22Rv1 (cell line): Measurements from ENCODE around the gene NT5E.

Experiments used
- H3K27ac ChIP-seq: fragments of 450-650 bp; 2 replicates; pipeline ENCODE4 v1.5.1; 2017
- CTCF ChIP-seq: fragments of 450-650 bp; IDR thresholded peaks from 2 replicates; pipeline ENCODE4 v1.5.1; 2017; ENCODE audit warnings: mild to moderate bottlenecking
- ZFX ChIP-seq: fragments of 450-650 bp; IDR thresholded peaks from 2 replicates; pipeline ENCODE4 v1.6.1; 2017; ENCODE audit warnings: antibody characterized with exemption, borderline replicate concordance

NT5E gene

GRCh38 chr6:85468326-85468725 is 18.4 kb downstream of the NT5E start:
- H3K27ac ChIP-seq = no peak overlapping the region
- TF ChIP-seq ZFX = no peak
- TF ChIP-seq CTCF = no peak

- TF ChIP-seq ZFX = no peak
- TF ChIP-seq CTCF = no peak
- no peak overlapping the region for H3K27ac ChIP-seq
These were observed 19.6 kb downstream of the NT5E start for GRCh38 chr6:85469276-85470022.

- TF ChIP-seq CTCF = no peak
- no peak for TF ChIP-seq ZFX
- H3K27ac ChIP-seq = no peak overlapping the region
These were observed 20.1 kb downstream of the NT5E start for GRCh38 chr6:85470023-85470410.

- no peak for TF ChIP-seq CTCF
- TF ChIP-seq ZFX = no peak
- H3K27ac ChIP-seq = no peak overlapping the region
These were observed 22.9 kb downstream of the NT5E start for GRCh38 chr6:85472744-85473143.

GRCh38 chr6:85473748-85474147 is 23.9 kb downstream of the NT5E start:
- no peak for TF ChIP-seq CTCF
- TF ChIP-seq ZFX = no peak
- H3K27ac ChIP-seq = no peak overlapping the region

- H3K27ac ChIP-seq = no peak overlapping the region
- no peak for TF ChIP-seq CTCF
- no peak for TF ChIP-seq ZFX
These were observed 26.6 kb downstream of the NT5E start for GRCh38 chr6:85476532-85476931.

GRCh38 chr6:85479208-85479607 is 29.3 kb downstream of the NT5E start:
- TF ChIP-seq CTCF (no peak), ZFX (no peak)
- no peak overlapping the region for H3K27ac ChIP-seq
